Upper lobe of left lung (tissue), 4 donors: ENCODE data around the gene BANP.
"Not testable (repeated sequence)": the region's sequence is repeated elsewhere in the genome, so short reads cannot be mapped to it uniquely, and the experiment has no call there.

Experiments used
- CTCF ChIP-seq, 6 experiments: fragments of 450-650 bp in 4 of 6; fragments of 200-600 bp in 2 of 6; sonication (generic) in 2 of 6; IDR thresholded peaks; one replicate each; pipeline ENCODE4 v1.5.1; 2016 to 2019; ENCODE audit warnings: antibody characterized with exemption in 6 of 6
- EP300 ChIP-seq, 4 donors: sonication (generic); formaldehyde crosslinking; IDR thresholded peaks; one replicate each; pipeline ENCODE4 v1.5.1; 2017; ENCODE audit warnings: antibody characterized with exemption in 4 of 4, control low read depth in 2 of 4
- POLR2A ChIP-seq, 4 donors: fragments of 450-650 bp; IDR thresholded peaks; one replicate each; pipeline ENCODE4 v1.5.1; 2016 to 2017; ENCODE audit warnings: antibody characterized with exemption in 4 of 4, mild to moderate bottlenecking in 2 of 4
- POLR2AphosphoS5 ChIP-seq, 2 donors: sonication (generic); formaldehyde crosslinking; IDR thresholded peaks; one replicate each; pipeline ENCODE4 v1.5.1; 2017; ENCODE audit warnings: antibody characterized with exemption in 2 of 2

- not testable (repeated sequence) for TF ChIP-seq POLR2AphosphoS5, CTCF, EP300, POLR2A (IDR thresholded peaks at IDR 0.05)
These were observed 141.7 kb downstream of the BANP start for GRCh38 chr16:88092791-88093555.
